ENCODE measurements around the gene CFAP99. TPM values are rescaled to one million over a fixed set of nuclear protein-coding genes. Genes with fewer than 3 reads are reported as not detected.

The CFAP99 gene
- total RNA-seq, 1 donor = not detected

GRCh38 chr4:2449051-2449450 is 30.3 kb downstream of the CFAP99 start:
- DNase-seq (ENCODE audit: low read depth) = no peak
- no peak for TF ChIP-seq CTCF (IDR thresholded peaks at IDR 0.05; ENCODE audit: insufficient read depth, low read depth, low read length)
- H3K4me3 ChIP-seq (ENCODE audit: low read depth, low read length) = no peak overlapping the region

GRCh38 chr4:2449511-2450392 is 31.0 kb downstream of the CFAP99 start:
- DNase-seq (ENCODE audit: low read depth) = no peak
- H3K4me3 ChIP-seq (ENCODE audit: low read depth, low read length) = no peak overlapping the region
- no peak for TF ChIP-seq CTCF (IDR thresholded peaks at IDR 0.05; ENCODE audit: insufficient read depth, low read depth, low read length)

GRCh38 chr4:2450394-2451035 is 31.8 kb downstream of the CFAP99 start:
- no peak for TF ChIP-seq CTCF (IDR thresholded peaks at IDR 0.05; ENCODE audit: insufficient read depth, low read depth, low read length)
- no peak for DNase-seq (ENCODE audit: low read depth)
- H3K4me3 ChIP-seq (ENCODE audit: low read depth, low read length) = no peak overlapping the region

GRCh38 chr4:2451036-2451520 is 32.3 kb downstream of the CFAP99 start:
- no peak for DNase-seq (ENCODE audit: low read depth)
- no peak overlapping the region for H3K4me3 ChIP-seq (ENCODE audit: low read depth, low read length)
- TF ChIP-seq CTCF (IDR thresholded peaks at IDR 0.05; ENCODE audit: insufficient read depth, low read depth, low read length) = no peak

GRCh38 chr4:2451821-2452785 is 33.3 kb downstream of the CFAP99 start:
- TF ChIP-seq CTCF (IDR thresholded peaks at IDR 0.05; ENCODE audit: insufficient read depth, low read depth, low read length) = no peak

More at GRCh38 chr4:2451821-2452785, 33.3 kb downstream of the CFAP99 start:
- no peak for DNase-seq (ENCODE audit: low read depth)
- no peak overlapping the region for H3K4me3 ChIP-seq (ENCODE audit: low read depth, low read length)

Data from fibroblast of villous mesenchyme (primary cell).